KOPT-K1 (cell line): ENCODE measurements around the gene IP6K1.

Experiments used
- H3K27ac ChIP-seq: fragments of 200-600 bp; sonication (generic); 2 replicates; pipeline ENCODE4 v1.5.1; 2016; ENCODE audit warnings: antibody characterized with exemption, mild to moderate bottlenecking, low read depth, low read length; ENCODE audit not compliant: poor library complexity, severe bottlenecking
- H3K36me3 ChIP-seq: fragments of 200-600 bp; sonication (generic); 2 replicates; pipeline ENCODE4 v1.5.1; 2017; ENCODE audit warnings: antibody characterized with exemption, mild to moderate bottlenecking, low read length, moderate library complexity; ENCODE audit not compliant: insufficient read depth
- H3K9me3 ChIP-seq: fragments of 200-600 bp; sonication (generic); 2 replicates; pipeline ENCODE4 v1.5.1; 2017; ENCODE audit warnings: antibody characterized with exemption, low read length, mild to moderate bottlenecking; ENCODE audit not compliant: insufficient read depth, poor library complexity, severe bottlenecking

The IP6K1 gene

DNA sequence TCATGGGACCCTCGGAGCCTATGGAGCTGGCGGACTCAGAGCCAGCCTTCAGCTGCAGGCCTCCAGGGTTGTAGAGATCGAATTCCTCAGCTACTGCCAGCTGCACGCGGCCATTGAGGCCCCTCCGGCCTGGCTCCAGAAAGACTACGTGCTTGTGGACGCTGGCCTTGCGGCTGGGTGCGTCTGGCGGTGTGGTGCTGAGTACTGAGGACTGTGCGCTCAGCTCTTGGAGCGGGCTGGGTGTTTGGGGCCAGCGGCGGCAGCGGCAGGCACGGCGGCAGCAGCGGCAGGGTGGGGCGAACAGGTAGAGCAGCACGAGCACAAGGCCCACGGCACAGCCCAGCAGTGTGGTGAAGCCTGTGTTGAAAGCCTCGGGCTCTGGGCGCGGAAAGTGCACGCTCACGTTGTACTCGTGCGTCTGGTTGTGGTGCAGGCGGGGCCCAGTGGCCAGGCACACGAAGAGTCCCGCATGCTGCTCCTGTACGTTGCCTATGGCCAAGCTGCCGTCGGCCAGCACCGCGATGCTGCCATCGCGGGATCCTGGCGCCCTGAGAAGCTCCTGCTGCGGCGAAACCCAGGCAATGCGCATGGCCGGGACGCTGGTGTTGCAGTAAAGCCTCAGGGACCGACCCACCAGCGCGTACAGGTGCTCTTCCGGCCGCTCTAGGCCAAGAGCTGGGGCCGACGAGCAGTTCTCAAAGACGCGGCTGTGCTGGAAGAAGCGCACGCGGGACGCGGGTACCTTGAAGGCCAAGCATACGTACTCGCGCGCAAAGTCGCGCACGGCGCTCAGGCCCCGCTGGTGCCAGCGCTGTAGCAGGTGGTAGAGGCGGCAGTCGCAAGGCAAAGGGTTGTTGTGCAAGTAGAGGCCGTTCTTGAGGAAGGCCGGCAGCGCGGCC, 68.1 kb downstream of the IP6K1 start:
- no peaks in the 10 kb centered on the region for H3K9me3 ChIP-seq
- H3K27ac ChIP-seq: no peak overlapping the region
- peaks cover 77% of the 10 kb centered on the region for H3K36me3 ChIP-seq

DNA sequence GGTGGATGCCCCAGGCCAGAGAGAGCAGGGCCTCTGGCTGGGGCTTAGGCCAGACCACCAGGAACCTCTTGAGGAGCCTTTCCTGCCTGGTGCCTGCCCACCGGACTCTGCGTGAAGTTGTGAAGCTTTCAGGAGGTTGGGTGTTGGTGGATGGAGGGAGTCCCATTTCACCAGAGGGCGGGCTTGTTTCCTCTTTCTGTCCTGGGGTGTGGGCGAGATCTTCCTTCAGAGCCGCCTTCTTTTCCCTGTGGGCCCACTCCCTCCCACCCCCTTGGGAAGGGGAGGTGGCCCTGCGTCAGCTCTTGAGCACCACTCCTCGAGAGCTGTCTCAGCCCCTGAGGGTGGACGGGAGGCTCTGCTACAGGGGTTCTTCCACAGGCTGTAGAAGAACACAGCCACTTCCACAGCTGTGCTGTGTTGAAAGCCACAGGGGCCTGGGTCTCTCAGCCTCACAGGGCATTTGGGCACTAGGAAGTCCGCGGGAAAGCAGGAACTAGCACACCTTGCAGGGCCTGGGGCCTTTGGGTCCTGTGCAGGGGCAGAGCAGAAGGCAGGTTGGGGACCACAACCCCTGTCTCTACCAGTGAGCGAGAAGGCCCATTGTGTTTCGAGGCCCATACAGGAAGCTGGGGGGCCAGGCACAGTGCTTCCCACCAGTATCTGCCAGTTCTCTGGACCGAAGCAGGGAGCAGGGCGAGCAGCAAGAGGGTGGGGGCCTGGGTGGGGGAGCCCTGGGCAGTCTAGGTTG, 69.0 kb downstream of the IP6K1 start:
- H3K9me3 ChIP-seq: no peaks in the 10 kb centered on the region
- no peak overlapping the region for H3K27ac ChIP-seq
- H3K36me3 ChIP-seq: peaks cover 71% of the 10 kb centered on the region

DNA sequence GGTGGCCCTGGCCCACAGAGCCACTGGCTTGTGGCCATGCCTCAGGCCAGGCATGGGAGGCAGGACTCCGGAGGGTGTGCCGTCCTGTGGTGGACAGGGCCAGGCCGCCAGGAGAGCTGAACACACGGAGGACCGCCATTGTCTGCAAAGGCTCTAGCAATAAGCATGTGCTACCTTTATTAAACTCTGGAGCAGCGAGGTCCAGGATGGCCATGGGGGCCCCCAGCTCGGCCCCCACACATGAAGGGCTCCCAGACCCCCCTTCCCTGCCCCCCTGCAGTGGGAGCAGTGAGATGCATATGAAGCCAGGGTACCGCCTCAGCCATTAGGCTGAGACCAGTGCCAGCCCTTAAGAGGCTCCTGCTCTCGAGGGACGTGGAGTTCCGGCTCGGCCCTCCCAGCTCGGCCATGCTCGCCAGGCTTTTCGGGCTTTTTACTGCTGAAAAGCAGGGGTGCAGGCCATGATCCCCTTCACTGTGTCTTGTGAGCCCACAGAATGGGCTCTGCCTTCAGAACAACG, 69.6 kb downstream of the IP6K1 start:
- peaks cover 65% of the 10 kb centered on the region for H3K36me3 ChIP-seq
- H3K9me3 ChIP-seq: no peaks in the 10 kb centered on the region
- no peak overlapping the region for H3K27ac ChIP-seq

- Histone ChIP-seq H3K36me3 (peaks cover 59% of the 10 kb centered on the region), H3K9me3 (no peaks in the 10 kb centered on the region), H3K27ac (no peak overlapping the region)
These were observed 70.2 kb downstream of the IP6K1 start for GRCh38 chr3:49716169-49716568.

GRCh38 chr3:49715611-49716121, 70.7 kb downstream of the IP6K1 start:
- Histone ChIP-seq H3K27ac (no peak overlapping the region), H3K9me3 (no peaks in the 10 kb centered on the region), H3K36me3 (peaks cover 54% of the 10 kb centered on the region)

DNA sequence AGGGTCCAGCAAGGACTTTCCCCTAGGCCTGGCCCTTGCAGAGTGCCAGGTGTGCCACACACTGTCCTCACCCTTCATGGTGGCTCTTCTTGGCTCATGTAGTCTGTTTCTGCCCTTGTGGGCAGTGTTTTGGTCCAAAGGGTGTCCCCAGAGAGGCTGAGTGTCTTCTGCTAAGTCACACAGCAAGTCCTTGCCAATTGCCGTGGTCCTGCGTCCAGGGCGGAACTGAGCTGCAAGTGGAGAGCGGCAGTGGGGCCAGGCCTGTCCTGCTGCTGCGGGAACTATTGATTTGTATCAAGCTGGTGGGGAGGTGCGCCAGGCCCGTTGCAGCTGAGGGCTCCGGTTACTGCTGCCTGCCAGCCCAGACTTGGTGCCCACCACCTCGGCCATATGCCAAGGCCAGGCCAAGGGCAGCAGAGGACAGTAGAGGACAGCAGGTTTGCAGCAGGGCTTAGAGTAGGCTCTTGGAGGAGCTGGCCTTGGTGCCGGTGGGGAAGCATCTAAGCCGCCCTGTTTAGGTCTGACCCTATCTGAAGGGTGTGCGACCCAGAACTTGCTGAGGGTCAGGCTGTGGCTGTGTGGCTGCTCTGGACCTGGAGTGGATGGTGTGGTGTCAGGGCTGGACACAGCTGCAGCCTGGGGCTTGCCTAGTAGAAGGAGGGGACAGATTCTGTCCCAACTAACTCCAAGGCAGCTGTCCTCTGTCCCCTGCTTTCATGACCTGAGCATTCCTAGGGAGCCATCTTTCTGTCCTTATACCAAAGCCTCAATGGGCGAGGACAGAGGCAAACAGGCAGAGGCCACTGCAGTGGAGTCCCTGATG, 71.4 kb downstream of the IP6K1 start:
- no peaks in the 10 kb centered on the region for H3K9me3 ChIP-seq
- no peak overlapping the region for H3K27ac ChIP-seq
- H3K36me3 ChIP-seq: peaks cover 47% of the 10 kb centered on the region; the same call in 1 of the 2 replicates

GRCh38 chr3:49713336-49714105, 72.8 kb downstream of the IP6K1 start:
- Histone ChIP-seq H3K36me3 (peaks cover 34% of the 10 kb centered on the region), H3K9me3 (no peaks in the 10 kb centered on the region), H3K27ac (peak overlapping the region; percentile 70)

GRCh38 chr3:49712631-49713317, 73.6 kb downstream of the IP6K1 start:
- H3K9me3 ChIP-seq: no peaks in the 10 kb centered on the region
- H3K36me3 ChIP-seq: peaks cover 31% of the 10 kb centered on the region
- H3K27ac ChIP-seq: peak overlapping the region; percentile 70

DNA sequence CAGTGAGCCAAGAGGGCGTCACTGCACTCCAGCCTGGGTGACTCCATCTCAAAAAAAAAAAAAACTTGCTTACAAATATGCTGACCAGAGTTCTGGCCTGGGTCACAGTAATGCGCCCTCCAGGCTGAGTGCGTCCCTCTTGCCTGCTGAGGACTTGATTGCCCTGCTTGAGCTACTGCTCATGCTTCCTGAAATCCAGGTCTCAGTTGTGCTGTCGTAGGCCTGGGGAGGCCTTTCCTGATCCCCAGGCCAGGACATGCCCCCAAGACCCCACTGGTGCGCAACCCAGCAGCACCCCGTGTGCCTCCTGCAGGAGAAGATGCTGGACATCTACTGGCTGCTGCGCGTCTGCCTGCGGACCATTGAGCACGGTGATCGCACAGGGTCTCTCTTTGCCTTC, 74.2 kb downstream of the IP6K1 start:
- H3K27ac ChIP-seq: peak overlapping the region; percentile 70
- H3K9me3 ChIP-seq: no peaks in the 10 kb centered on the region
- peaks cover 28% of the 10 kb centered on the region for H3K36me3 ChIP-seq

GRCh38 chr3:49711489-49711888, 74.9 kb downstream of the IP6K1 start:
- Histone ChIP-seq H3K36me3 (peaks cover 29% of the 10 kb centered on the region), H3K9me3 (no peaks in the 10 kb centered on the region), H3K27ac (peak overlapping the region; percentile 70)

GRCh38 chr3:49709852-49710251, 76.5 kb downstream of the IP6K1 start:
- Histone ChIP-seq H3K27ac (no peak overlapping the region), H3K9me3 (no peaks in the 10 kb centered on the region), H3K36me3 (peaks cover 31% of the 10 kb centered on the region)

GRCh38 chr3:49707113-49707480, 79.2 kb downstream of the IP6K1 start:
- Histone ChIP-seq H3K27ac (no peak overlapping the region), H3K9me3 (no peaks in the 10 kb centered on the region), H3K36me3 (peaks cover 53% of the 10 kb centered on the region)

DNA sequence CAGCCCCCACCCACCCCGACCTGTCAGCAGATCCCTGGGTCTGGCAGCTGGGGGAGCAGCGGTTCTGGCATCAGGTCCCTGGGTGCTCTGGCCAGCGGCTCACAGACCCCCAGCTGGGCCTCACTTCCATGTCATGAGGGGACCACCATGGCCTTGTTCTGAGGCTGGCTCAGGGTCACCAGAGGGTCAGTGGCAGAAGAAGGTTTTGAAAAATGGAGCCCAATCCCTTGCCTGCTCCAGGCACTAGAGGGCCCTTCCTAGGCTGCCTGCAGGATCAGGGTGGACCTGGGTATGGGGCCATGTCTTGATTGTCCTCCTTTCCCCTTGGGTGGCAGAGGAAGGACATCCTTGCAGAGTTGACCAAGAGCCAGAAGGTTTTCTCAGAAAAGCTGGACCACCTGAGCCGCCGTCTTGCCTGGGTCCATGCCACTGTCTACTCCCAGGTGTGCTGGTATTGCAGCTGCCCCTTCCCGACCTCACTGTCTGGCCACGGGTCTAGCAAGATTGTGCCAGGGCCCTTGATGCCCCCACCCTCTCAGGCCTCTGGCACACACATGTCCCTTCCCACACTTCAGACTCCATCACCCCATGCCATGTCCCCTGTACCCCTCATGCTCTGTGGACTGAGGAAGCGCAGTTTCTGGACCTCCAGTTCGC, 79.8 kb downstream of the IP6K1 start:
- Histone ChIP-seq H3K9me3 (no peaks in the 10 kb centered on the region), H3K36me3 (peaks cover 58% of the 10 kb centered on the region), H3K27ac (no peak overlapping the region)
